ENCODE results near the gene CRHR2.
A peak's percentile ranks its signal among the peaks of the same experiment; 100 is the strongest.

CRHR2 gene

DNA sequence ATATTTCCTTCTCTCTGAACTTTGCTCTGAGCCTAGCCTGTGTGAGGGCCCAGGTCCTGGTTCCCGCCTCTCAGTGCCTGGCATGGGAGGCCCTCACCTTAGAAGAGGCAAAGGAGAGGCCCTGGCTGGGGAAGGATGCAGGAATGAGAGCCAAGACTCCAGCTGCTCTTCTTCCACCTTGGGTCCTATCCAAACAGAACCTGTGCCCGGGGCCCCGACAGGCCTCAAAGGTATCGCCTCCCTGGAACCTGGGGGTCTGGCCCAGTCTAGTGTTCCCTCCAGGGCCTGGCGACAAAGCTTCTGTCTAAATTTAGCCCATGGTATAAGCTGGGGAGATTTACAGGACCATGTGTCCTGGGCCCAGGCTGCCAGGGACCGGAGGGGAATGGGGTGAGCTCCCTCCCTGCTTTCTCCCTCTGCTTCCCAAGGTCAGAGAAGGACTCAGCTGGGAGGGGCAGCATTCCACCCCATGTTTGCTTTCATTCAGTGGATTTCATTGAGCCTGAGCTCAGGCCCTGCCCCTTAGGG, 12.0 kb upstream of the CRHR2 start:
- peak; percentile 61 for DNase-seq
- no peak for TF ChIP-seq CTCF (IDR thresholded peaks at IDR 0.05; ENCODE audit: low read depth, low read length)
- Histone ChIP-seq H3K4me3 (ENCODE audit: low read depth, low read length) (no peak overlapping the region), H3K9me3 (ENCODE audit: severe bottlenecking) (no peaks in the 10 kb centered on the region), H3K27ac (no peak overlapping the region; the same call in 1 of the 2 replicates), H3K27me3 (ENCODE audit: insufficient read depth, low read depth, severe bottlenecking) (no peaks in the 10 kb centered on the region), H3K36me3 (no peaks in the 10 kb centered on the region)

DNA sequence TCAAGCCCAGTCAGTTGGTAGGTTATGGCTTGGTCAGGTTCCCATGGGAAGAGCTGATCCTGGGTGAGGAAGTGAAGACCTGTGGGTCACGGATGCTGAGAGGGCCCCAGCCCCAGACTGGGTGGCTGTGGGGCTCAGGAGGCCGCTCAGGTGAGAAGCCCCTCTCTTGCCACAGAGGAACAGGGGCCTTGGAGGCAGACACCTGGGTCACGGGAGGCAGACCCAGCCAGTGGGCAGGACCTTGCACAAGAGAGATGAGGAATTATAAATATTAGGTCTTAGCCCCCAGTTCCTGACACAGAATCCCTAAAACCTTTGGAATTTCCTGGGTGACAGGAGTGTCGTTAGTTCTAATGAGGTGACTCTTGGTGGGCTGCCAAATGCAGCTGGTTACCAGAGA, 10.6 kb upstream of the CRHR2 start:
- Histone ChIP-seq H3K36me3 (no peaks in the 10 kb centered on the region), H3K27ac (no peak overlapping the region), H3K4me3 (ENCODE audit: low read depth, low read length) (no peak overlapping the region), H3K9me3 (ENCODE audit: severe bottlenecking) (no peaks in the 10 kb centered on the region), H3K27me3 (ENCODE audit: insufficient read depth, low read depth, severe bottlenecking) (no peaks in the 10 kb centered on the region)
- no peak for DNase-seq
- TF ChIP-seq CTCF (IDR thresholded peaks at IDR 0.05; ENCODE audit: low read depth, low read length), result no peak

DNA sequence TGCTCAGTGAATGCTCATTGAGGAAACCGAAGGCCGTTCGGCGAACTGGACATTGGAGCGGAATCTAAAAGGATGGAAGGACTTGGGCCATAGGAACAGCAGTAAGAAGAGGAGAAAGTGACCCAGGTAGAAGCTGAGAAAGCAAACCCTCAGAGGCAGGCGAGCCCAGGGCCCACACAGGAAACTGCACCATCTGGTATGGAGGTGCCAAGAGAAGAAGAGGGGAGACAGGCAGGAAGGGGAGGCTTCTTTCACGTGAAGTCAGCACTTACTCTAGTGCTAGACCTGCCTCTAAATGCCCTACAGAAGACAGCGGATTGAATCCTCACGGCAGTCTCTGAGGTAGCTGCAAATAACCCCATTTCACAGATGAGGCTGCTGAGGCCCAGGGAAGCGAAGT, 10.2 kb upstream of the CRHR2 start:
- TF ChIP-seq CTCF (IDR thresholded peaks at IDR 0.05; ENCODE audit: low read depth, low read length), result no peak
- H3K36me3 ChIP-seq, result no peaks in the 10 kb centered on the region
- no peak for DNase-seq
- H3K27ac ChIP-seq, result no peak overlapping the region
- H3K27me3 ChIP-seq (ENCODE audit: insufficient read depth, low read depth, severe bottlenecking), result no peaks in the 10 kb centered on the region
- H3K4me3 ChIP-seq (ENCODE audit: low read depth, low read length), result no peak overlapping the region
- no peaks in the 10 kb centered on the region for H3K9me3 ChIP-seq (ENCODE audit: severe bottlenecking)

DNA sequence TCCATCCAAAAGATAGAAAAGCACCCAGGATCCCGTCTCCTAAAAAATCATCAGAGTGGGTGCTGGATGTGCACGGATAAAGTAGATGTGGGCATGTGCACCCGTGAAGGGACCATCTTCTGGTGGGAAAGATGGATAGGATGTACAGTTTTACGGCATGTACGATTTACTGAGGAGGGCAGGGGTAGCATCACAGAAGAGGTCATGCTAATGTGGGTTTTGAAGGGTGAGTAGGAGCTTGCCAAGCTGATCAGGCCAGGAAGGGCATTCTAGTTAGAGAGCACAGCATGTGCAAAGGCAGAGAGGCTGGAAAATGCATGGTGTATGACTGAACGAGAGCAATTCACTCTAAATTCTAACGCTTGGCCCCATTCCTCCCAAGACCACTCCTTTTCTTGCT, 7.8 kb upstream of the CRHR2 start:
- Histone ChIP-seq H3K27ac (no peak overlapping the region), H3K36me3 (no peaks in the 10 kb centered on the region), H3K27me3 (ENCODE audit: insufficient read depth, low read depth, severe bottlenecking) (no peaks in the 10 kb centered on the region), H3K9me3 (ENCODE audit: severe bottlenecking) (no peaks in the 10 kb centered on the region), H3K4me3 (ENCODE audit: low read depth, low read length) (no peak overlapping the region)
- TF ChIP-seq CTCF (IDR thresholded peaks at IDR 0.05; ENCODE audit: low read depth, low read length), result no peak
- DNase-seq, result no peak

GRCh38 chr7:30688718-30689221, 6.5 kb upstream of the CRHR2 start:
- H3K4me3 ChIP-seq (ENCODE audit: low read depth, low read length), result no peak overlapping the region
- no peak for DNase-seq
- H3K27ac ChIP-seq, result no peak overlapping the region
- no peaks in the 10 kb centered on the region for H3K9me3 ChIP-seq (ENCODE audit: severe bottlenecking)
- H3K36me3 ChIP-seq, result no peaks in the 10 kb centered on the region
- H3K27me3 ChIP-seq (ENCODE audit: insufficient read depth, low read depth, severe bottlenecking), result no peaks in the 10 kb centered on the region
- TF ChIP-seq CTCF (IDR thresholded peaks at IDR 0.05; ENCODE audit: low read depth, low read length), result no peak

GRCh38 chr7:30687604-30688003, 5.3 kb upstream of the CRHR2 start:
- H3K36me3 ChIP-seq, result no peaks in the 10 kb centered on the region
- TF ChIP-seq CTCF (IDR thresholded peaks at IDR 0.05; ENCODE audit: low read depth, low read length), result no peak
- H3K4me3 ChIP-seq (ENCODE audit: low read depth, low read length), result no peak overlapping the region
- no peaks in the 10 kb centered on the region for H3K27me3 ChIP-seq (ENCODE audit: insufficient read depth, low read depth, severe bottlenecking)
- no peak for DNase-seq
- no peaks in the 10 kb centered on the region for H3K9me3 ChIP-seq (ENCODE audit: severe bottlenecking)
- no peak overlapping the region for H3K27ac ChIP-seq

All from WERI-Rb-1 (cell line).